DND-41 (cell line): ENCODE measurements around the gene SLC8B1.

Source experiments
- ATAC-seq: fragments of 200-7000 bp; cut with Tn5 transposase; 3 replicates; pipeline ENCODE4 v1.9.1; 2021; ENCODE audit warnings: low read depth; ENCODE audit not compliant: insufficient read depth
- DNase-seq: peaks from one replicate; pipeline ENCODE4 v3.0.0-alpha.2; 2020
- H2AFZ ChIP-seq: 2 replicates; pipeline ENCODE4 v1.6.0; 2012; ENCODE audit warnings: low read depth, low read length
- H3K27ac ChIP-seq: 2 replicates; pipeline ENCODE4 v1.5.1; 2012; ENCODE audit warnings: low read length, inconsistent platforms
- H3K27me3 ChIP-seq: fragments of 200-600 bp; sonication (generic); 2 replicates; pipeline ENCODE4 v1.6.0; 2012; ENCODE audit warnings: low read length, mild to moderate bottlenecking, inconsistent platforms; ENCODE audit not compliant: insufficient read depth, poor library complexity
- H3K36me3 ChIP-seq: 2 replicates; pipeline ENCODE4 v1.5.1; 2012; ENCODE audit warnings: low read length, inconsistent platforms; ENCODE audit not compliant: insufficient read depth
- H3K4me1 ChIP-seq: 2 replicates; pipeline ENCODE4 v1.5.1; 2012; ENCODE audit warnings: mild to moderate bottlenecking, low read length; ENCODE audit not compliant: insufficient read depth
- H3K4me2 ChIP-seq: 2 replicates; pipeline ENCODE4 v1.6.0; 2012; ENCODE audit warnings: mild to moderate bottlenecking, moderate library complexity, low read length, inconsistent platforms; ENCODE audit not compliant: insufficient read depth
- H3K4me3 ChIP-seq, 2 experiments: fragments of 200-600 bp in 1 of 2; shearing (Covaris generic) in 1 of 2; 2 replicates each; pipeline ENCODE4 v1.5.1; 2012 to 2016; ENCODE audit warnings: inconsistent platforms in 2 of 2, low read length in 2 of 2, mild to moderate bottlenecking in 2 of 2, low read depth in 1 of 2, moderate library complexity in 1 of 2
- H3K79me2 ChIP-seq: 2 replicates; pipeline ENCODE4 v1.6.0; 2012; ENCODE audit warnings: low read length, inconsistent platforms; ENCODE audit not compliant: insufficient read depth
- H3K9ac ChIP-seq: 2 replicates; pipeline ENCODE4 v1.6.0; 2012; ENCODE audit warnings: low read depth, mild to moderate bottlenecking, inconsistent platforms, low read length, moderate library complexity
- H3K9me3 ChIP-seq: 2 replicates; pipeline ENCODE4 v1.5.1; 2012; ENCODE audit warnings: low read length, moderate library complexity, mild to moderate bottlenecking, inconsistent platforms; ENCODE audit not compliant: insufficient read depth, severe bottlenecking
- H4K20me1 ChIP-seq: 2 replicates; pipeline ENCODE4 v1.6.0; 2012; ENCODE audit warnings: low read length; ENCODE audit not compliant: insufficient read depth
- CTCF ChIP-seq: IDR thresholded peaks from 2 replicates; pipeline ENCODE4 v1.5.1; 2012; ENCODE audit warnings: borderline replicate concordance, low read length, moderate library complexity, mild to moderate bottlenecking; ENCODE audit not compliant: poor library complexity, severe bottlenecking; ENCODE audit errors: extremely low read depth
- EZH2 ChIP-seq: IDR thresholded peaks from 3 replicates; pipeline ENCODE4 v1.6.1; 2012; ENCODE audit warnings: borderline replicate concordance, low read depth, mild to moderate bottlenecking, moderate library complexity, low read length, inconsistent platforms; ENCODE audit not compliant: severe bottlenecking

Gene SLC8B1

GRCh38 chr12:113328368-113328889 lies 6.5 kb downstream of the SLC8B1 start:
- H3K27me3 ChIP-seq, result no peaks in the 10 kb centered on the region
- no peaks in the 10 kb centered on the region for H3K9me3 ChIP-seq
- peaks cover 13% of the 10 kb centered on the region for H3K4me1 ChIP-seq
- no peak overlapping the region for H3K4me3 ChIP-seq
- peaks cover 56% of the 10 kb centered on the region for H3K36me3 ChIP-seq
- no peak overlapping the region for H3K4me2 ChIP-seq
- peaks cover 11% of the 10 kb centered on the region for H4K20me1 ChIP-seq
- H2AFZ ChIP-seq, result no peak overlapping the region
- H3K9ac ChIP-seq, result no peak overlapping the region
- DNase-seq (no peak), ATAC-seq (no peak)
- TF ChIP-seq EZH2 (no peak), CTCF (no peak)
- no peak overlapping the region for H3K27ac ChIP-seq
- peaks cover 7% of the 10 kb centered on the region; the same call in 1 of the 2 replicates for H3K79me2 ChIP-seq

- DNase-seq (no peak), ATAC-seq (no peak)
- H3K27me3 ChIP-seq, result no peaks in the 10 kb centered on the region
- H3K4me1 ChIP-seq, result peaks cover 3% of the 10 kb centered on the region; the same call in 1 of the 2 replicates
- no peak overlapping the region for H3K9ac ChIP-seq
- no peak overlapping the region for H2AFZ ChIP-seq
- H4K20me1 ChIP-seq, result peaks cover 3% of the 10 kb centered on the region
- no peak overlapping the region for H3K4me3 ChIP-seq
- peaks cover 56% of the 10 kb centered on the region for H3K36me3 ChIP-seq
- H3K79me2 ChIP-seq, result 0 out of 2 replicates have a peak, but pooled peaks cover 3% of the 10 kb centered on the region
- no peak for TF ChIP-seq EZH2
- no peak for TF ChIP-seq CTCF
- H3K9me3 ChIP-seq, result peaks cover 3% of the 10 kb centered on the region
- no peak overlapping the region for H3K27ac ChIP-seq
- no peak overlapping the region for H3K4me2 ChIP-seq
Observed at GRCh38 chr12:113326775-113327395, 8.0 kb downstream of the SLC8B1 start.

- ATAC-seq (no peak), DNase-seq (no peak)
- Histone ChIP-seq H4K20me1 (peaks cover 3% of the 10 kb centered on the region), H3K4me2 (no peak overlapping the region), H3K79me2 (0 out of 2 replicates have a peak, but pooled peaks cover 3% of the 10 kb centered on the region), H3K36me3 (peaks cover 56% of the 10 kb centered on the region), H3K9me3 (peaks cover 3% of the 10 kb centered on the region), H3K4me3 (no peak overlapping the region), H3K4me1 (peaks cover 3% of the 10 kb centered on the region; the same call in 1 of the 2 replicates), H2AFZ (no peak overlapping the region), H3K27me3 (no peaks in the 10 kb centered on the region), H3K9ac (no peak overlapping the region), H3K27ac (no peak overlapping the region)
- TF ChIP-seq CTCF (no peak), EZH2 (no peak)
Observed at GRCh38 chr12:113325916-113326315, 9.0 kb downstream of the SLC8B1 start.
